DOHH2 (cell line): ENCODE measurements around the gene CSNK1G2.

Experiments used
- H3F3A ChIP-seq: fragments of 200-600 bp; sonication (generic), shearing (Covaris generic); 2 replicates; pipeline ENCODE4 v1.6.0; 2016; ENCODE audit warnings: antibody characterized with exemption, mild to moderate bottlenecking; ENCODE audit not compliant: control insufficient read depth, insufficient read depth
- H3K27ac ChIP-seq: fragments of 200-600 bp; sonication (generic); 2 replicates; pipeline ENCODE4 v1.5.1; 2014; ENCODE audit warnings: low read depth, mild to moderate bottlenecking, low read length, moderate library complexity
- H3K27me3 ChIP-seq: fragments of 200-600 bp; sonication (generic); 2 replicates; pipeline ENCODE4 v1.6.1; 2014; ENCODE audit warnings: mild to moderate bottlenecking, low read length, mixed read lengths; ENCODE audit not compliant: control insufficient read depth
- H3K36me3 ChIP-seq: fragments of 200-600 bp; sonication (generic); 2 replicates; pipeline ENCODE4 v1.6.1; 2014; ENCODE audit warnings: mild to moderate bottlenecking, low read length, moderate library complexity, mixed read lengths; ENCODE audit not compliant: control insufficient read depth
- H3K4me1 ChIP-seq: fragments of 200-600 bp; sonication (generic); 2 replicates; pipeline ENCODE4 v1.6.1; 2014; ENCODE audit warnings: mild to moderate bottlenecking, low read length, mixed read lengths; ENCODE audit not compliant: control insufficient read depth
- H3K4me2 ChIP-seq: fragments of 200-600 bp; sonication (generic); 2 replicates; pipeline ENCODE4 v1.6.0; 2014; ENCODE audit warnings: mild to moderate bottlenecking, low read length, moderate library complexity
- H3K4me3 ChIP-seq: fragments of 200-600 bp; sonication (generic); 2 replicates; pipeline ENCODE4 v1.5.1; 2014; ENCODE audit warnings: mild to moderate bottlenecking, low read length, mixed read lengths
- H3K79me2 ChIP-seq: fragments of 200-600 bp; sonication (generic); 2 replicates; pipeline ENCODE4 v1.6.1; 2014; ENCODE audit warnings: mild to moderate bottlenecking, low read length, mixed read lengths; ENCODE audit not compliant: control insufficient read depth
- H3K9me2 ChIP-seq: fragments of 200-600 bp; sonication (generic); replicated peaks from 2 replicates; pipeline ENCODE4 v1.6.1; 2014; ENCODE audit warnings: mild to moderate bottlenecking, low read length, mixed read lengths; ENCODE audit not compliant: control insufficient read depth
- H3K9me3 ChIP-seq: fragments of 200-600 bp; sonication (generic); 2 replicates; pipeline ENCODE4 v1.6.1; 2014; ENCODE audit warnings: antibody characterized with exemption, low read length, mixed read lengths; ENCODE audit not compliant: control insufficient read depth, insufficient read depth
- H4K20me1 ChIP-seq: fragments of 200-600 bp; sonication (generic); 2 replicates; pipeline ENCODE4 v1.6.0; 2014; ENCODE audit warnings: low read depth, mild to moderate bottlenecking, antibody characterized with exemption, low read length, moderate library complexity; ENCODE audit not compliant: control insufficient read depth, insufficient read depth
- EZH2phosphoT487 ChIP-seq: fragments of 200-600 bp; sonication (generic); IDR thresholded peaks from 2 replicates; pipeline ENCODE4 v1.6.1; 2017; ENCODE audit warnings: borderline replicate concordance, mild to moderate bottlenecking, antibody characterized with exemption, low read length, moderate library complexity, mixed read lengths
- TF ChIP-seq, protein P1 (sequence below): fragments of 200-600 bp; sonication (generic); IDR thresholded peaks from one replicate; pipeline ENCODE4 v1.5.1; 2014; ENCODE audit warnings: antibody characterized with exemption, mild to moderate bottlenecking, low read depth, low read length; ENCODE audit not compliant: poor library complexity, severe bottlenecking

The CSNK1G2 gene

DNA sequence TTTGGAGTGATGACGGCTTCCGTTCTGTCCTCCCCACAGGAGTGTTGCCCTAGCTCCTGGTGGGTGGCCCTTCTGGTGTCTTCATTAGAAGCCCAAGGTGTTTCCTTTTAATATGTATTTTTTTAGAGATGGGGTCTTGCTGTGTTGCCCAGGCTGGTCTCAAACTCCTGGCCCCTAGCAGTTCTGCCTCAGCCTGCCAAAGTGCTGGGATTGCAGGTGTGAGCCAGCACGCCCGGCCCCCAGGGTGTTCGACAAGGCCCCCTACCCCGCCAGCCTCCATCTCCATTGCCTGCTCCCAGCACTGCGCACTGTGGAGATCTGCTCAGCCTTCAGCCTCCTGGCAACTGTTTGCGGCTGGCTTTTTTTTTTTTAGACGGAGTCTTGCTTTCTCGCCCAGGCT, 43.4 kb downstream of the CSNK1G2 start:
- Histone ChIP-seq H3K27ac (no peak overlapping the region), H3F3A (no peaks in the 10 kb centered on the region; the same call in 1 of the 2 replicates), H3K27me3 (no peaks in the 10 kb centered on the region), H3K36me3 (peaks cover 69% of the 10 kb centered on the region), H3K9me2 (no peaks in the 10 kb centered on the region), H3K4me2 (no peak overlapping the region), H3K4me3 (no peak overlapping the region), H3K79me2 (no peaks in the 10 kb centered on the region), H3K4me1 (no peaks in the 10 kb centered on the region), H4K20me1 (no peaks in the 10 kb centered on the region), H3K9me3 (no peaks in the 10 kb centered on the region)
- TF ChIP-seq EZH2phosphoT487: no peak

DNA sequence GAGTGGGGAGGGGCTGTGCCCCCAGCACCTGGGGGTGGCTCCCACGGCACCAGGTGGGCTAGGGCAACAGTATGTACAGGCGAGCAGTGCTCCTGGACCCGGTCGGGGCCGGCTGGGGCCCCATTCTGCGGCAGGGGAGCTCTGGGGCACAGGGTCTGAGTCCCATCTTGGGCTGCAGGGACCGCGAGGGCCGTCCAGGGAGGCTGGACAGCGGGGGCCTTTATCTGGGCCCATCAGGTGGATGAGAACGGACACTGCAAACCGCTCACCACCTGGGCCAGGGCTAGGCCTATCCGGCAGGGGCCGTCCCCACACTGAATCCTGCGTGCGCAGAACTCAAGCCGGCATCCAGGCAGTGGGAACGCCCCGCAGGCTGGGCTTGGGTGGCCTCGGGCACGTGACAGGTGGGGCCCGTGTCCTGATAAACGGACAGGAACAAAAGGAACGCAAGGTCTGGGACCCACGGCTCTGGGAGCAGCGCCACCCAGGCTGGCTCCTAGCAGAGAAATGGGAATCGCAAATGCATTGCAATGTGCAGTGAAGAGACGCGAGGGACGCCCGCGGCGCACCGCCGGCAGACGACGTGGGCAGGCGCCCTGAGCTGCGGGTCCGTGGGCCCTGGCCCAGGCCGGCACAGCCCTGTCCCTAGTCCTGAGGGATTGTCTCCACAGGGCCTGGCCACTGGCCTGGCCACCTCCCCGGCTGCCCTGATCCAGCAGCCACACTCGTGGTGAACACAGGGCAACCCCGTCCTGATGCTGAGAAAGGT, 44.8 kb downstream of the CSNK1G2 start:
- no peak for TF ChIP-seq EZH2phosphoT487
- TF ChIP-seq, protein P1, sequence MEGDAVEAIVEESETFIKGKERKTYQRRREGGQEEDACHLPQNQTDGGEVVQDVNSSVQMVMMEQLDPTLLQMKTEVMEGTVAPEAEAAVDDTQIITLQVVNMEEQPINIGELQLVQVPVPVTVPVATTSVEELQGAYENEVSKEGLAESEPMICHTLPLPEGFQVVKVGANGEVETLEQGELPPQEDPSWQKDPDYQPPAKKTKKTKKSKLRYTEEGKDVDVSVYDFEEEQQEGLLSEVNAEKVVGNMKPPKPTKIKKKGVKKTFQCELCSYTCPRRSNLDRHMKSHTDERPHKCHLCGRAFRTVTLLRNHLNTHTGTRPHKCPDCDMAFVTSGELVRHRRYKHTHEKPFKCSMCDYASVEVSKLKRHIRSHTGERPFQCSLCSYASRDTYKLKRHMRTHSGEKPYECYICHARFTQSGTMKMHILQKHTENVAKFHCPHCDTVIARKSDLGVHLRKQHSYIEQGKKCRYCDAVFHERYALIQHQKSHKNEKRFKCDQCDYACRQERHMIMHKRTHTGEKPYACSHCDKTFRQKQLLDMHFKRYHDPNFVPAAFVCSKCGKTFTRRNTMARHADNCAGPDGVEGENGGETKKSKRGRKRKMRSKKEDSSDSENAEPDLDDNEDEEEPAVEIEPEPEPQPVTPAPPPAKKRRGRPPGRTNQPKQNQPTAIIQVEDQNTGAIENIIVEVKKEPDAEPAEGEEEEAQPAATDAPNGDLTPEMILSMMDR: no peak
- H3K36me3 ChIP-seq: peaks cover 71% of the 10 kb centered on the region
- no peaks in the 10 kb centered on the region; the same call in 1 of the 2 replicates for H3F3A ChIP-seq
- H3K4me3 ChIP-seq: no peak overlapping the region
- no peaks in the 10 kb centered on the region for H3K9me2 ChIP-seq
- no peaks in the 10 kb centered on the region for H3K27me3 ChIP-seq
- H3K27ac ChIP-seq: no peak overlapping the region
- no peaks in the 10 kb centered on the region for H3K4me1 ChIP-seq
- no peaks in the 10 kb centered on the region for H3K9me3 ChIP-seq
- no peak overlapping the region for H3K4me2 ChIP-seq
- H3K79me2 ChIP-seq: no peaks in the 10 kb centered on the region
- no peaks in the 10 kb centered on the region for H4K20me1 ChIP-seq

- H3K4me2 ChIP-seq: no peak overlapping the region
- H3K27me3 ChIP-seq: no peaks in the 10 kb centered on the region
- no peaks in the 10 kb centered on the region for H3K9me2 ChIP-seq
- no peaks in the 10 kb centered on the region for H3K79me2 ChIP-seq
- H3K27ac ChIP-seq: no peak overlapping the region
- no peaks in the 10 kb centered on the region; the same call in 1 of the 2 replicates for H3F3A ChIP-seq
- no peak overlapping the region for H3K4me3 ChIP-seq
- H4K20me1 ChIP-seq: no peaks in the 10 kb centered on the region
- no peaks in the 10 kb centered on the region for H3K4me1 ChIP-seq
- TF ChIP-seq EZH2phosphoT487: no peak
- TF ChIP-seq, protein P1: no peak
- no peaks in the 10 kb centered on the region for H3K9me3 ChIP-seq
- peaks cover 74% of the 10 kb centered on the region for H3K36me3 ChIP-seq
These were observed 45.6 kb downstream of the CSNK1G2 start for GRCh38 chr19:1986357-1987162.
